Natural killer cell treated with Interleukin-12 subunit alpha and Interleukin-12 subunit beta and Interleukin-15 and Interleukin-18, amount 100 ng/mL, for 72 hours (primary cell): Measurements from ENCODE around the gene ZBBX. TPM values are rescaled to one million over a fixed set of nuclear protein-coding genes. Genes with fewer than 3 reads are reported as not detected.
"Not testable (repeated sequence)": the region's sequence is repeated elsewhere in the genome, so short reads cannot be mapped to it uniquely, and the experiment has no call there.

ENCODE experiments used
- ATAC-seq, 2 donors: fragments of 150-1000 bp; cut with Tn5 transposase in 1 of 2; sonication (Bioruptor Pico), chemical (Tn5 transposase) in 1 of 2; 2 replicates each; pipeline ENCODE4 v1.10.0; 2021
- DNase-seq: peaks from one replicate; pipeline ENCODE4 v3.0.0; 2022; ENCODE audit warnings: low spot score
- H3K27ac Mint-ChIP-seq, 2 donors: 1 replicate in 1 of 2; 2 replicates in 1 of 2; pipeline ENCODE4 v1.8.0; 2022; ENCODE audit warnings: mixed read lengths in 2 of 2, mild to moderate bottlenecking in 1 of 2, moderate library complexity in 1 of 2
- H3K27me3 Mint-ChIP-seq, 2 donors: 1 replicate in 1 of 2; 2 replicates in 1 of 2; pipeline ENCODE4 v1.8.0; 2022; ENCODE audit warnings: mixed read lengths in 2 of 2
- H3K36me3 Mint-ChIP-seq: one replicate; pipeline ENCODE4 v1.8.0; 2022; ENCODE audit warnings: mixed read lengths
- H3K4me1 Mint-ChIP-seq, 2 donors: 1 replicate in 1 of 2; 2 replicates in 1 of 2; pipeline ENCODE4 v1.8.0; 2022; ENCODE audit warnings: low read depth in 2 of 2, mixed read lengths in 2 of 2, mild to moderate bottlenecking in 1 of 2
- H3K4me3 Mint-ChIP-seq: one replicate; pipeline ENCODE4 v1.8.0; 2022; ENCODE audit warnings: mixed read lengths
- H3K9me3 Mint-ChIP-seq: 2 replicates; pipeline ENCODE4 v1.8.0; 2022; ENCODE audit warnings: mixed read lengths
- total RNA-seq, 2 donors: library from RNA; stranded (reverse); gene quantifications; one replicate each; pipeline ENCODE4 v1.2.3, GENCODE V29; 2022

The ZBBX gene, protein sequence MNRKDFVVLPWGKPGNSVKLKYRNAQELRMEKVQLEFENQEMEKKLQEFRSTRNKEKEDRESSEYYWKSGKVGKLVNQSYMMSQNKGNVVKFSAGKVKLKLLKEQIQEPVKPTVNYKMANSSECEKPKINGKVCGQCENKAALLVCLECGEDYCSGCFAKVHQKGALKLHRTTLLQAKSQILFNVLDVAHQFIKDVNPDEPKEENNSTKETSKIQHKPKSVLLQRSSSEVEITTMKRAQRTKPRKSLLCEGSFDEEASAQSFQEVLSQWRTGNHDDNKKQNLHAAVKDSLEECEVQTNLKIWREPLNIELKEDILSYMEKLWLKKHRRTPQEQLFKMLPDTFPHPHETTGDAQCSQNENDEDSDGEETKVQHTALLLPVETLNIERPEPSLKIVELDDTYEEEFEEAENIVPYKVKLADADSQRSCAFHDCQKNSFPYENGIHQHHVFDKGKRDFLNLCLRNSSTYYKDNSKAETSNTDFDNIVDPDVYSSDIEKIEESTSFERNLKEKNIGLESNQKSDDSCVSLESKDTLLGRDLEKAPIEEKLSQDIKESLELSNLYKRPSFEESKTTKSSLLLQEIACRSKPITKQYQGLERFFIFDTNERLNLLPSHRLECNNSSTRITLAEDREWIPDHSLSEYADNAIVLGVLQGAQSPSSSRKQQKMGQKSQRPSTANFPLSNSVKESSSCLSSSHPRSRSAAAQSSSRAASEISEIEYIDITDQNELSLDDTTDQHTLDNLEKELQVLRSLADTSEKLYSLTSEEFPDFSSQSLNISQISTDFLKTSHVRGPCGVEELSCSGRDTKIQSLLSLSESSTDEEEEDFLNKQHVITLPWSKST
- not detected for total RNA-seq

- Mint-ChIP-seq H3K4me1 (peaks cover 0 to 9% of the 10 kb centered on the region in 2 donors), H3K9me3 (no peaks in the 10 kb centered on the region), H3K4me3 (peak within 1 kb of the TSS; percentile 47), H3K36me3 (no peaks in the 10 kb centered on the region), H3K27ac (no peak within 1 kb of the TSS), H3K27me3 (peaks cover 7 to 10% of the 10 kb centered on the region in 2 donors)
- DNase-seq, result peak; percentile 80
- ATAC-seq, result peak; percentile 92 to 93
Measured at GRCh38 chr3:167380004-167380689, at the start of gene ZBBX. Gene ZBBX (minus strand): TSS chr3:167380297. CDS start chr3:167372901, 7,396 bp downstream.

DNA sequence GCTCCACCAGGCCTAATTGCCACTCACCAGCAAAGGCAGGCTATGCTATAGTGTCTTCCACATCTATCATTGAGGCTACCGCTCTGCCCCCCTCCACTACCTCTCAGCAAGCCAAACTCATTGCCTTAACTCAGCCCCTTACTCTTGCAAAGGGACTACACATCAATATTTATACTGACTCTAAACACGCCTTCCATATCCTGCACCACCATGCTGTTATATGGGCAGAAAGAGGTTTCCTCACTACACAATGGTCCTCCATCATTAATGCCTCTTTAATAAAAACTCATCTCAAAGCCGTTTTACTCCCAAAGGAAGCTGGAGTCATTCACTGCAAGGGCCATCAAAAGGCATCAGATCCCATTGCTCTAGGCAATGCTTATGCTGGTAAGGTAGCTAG lies 46.9 kb upstream of the ZBBX start:
- not testable (repeated sequence) for ATAC-seq, H3K27ac Mint-ChIP-seq, H3K9me3 Mint-ChIP-seq, DNase-seq, H3K4me3 Mint-ChIP-seq, H3K4me1 Mint-ChIP-seq, H3K36me3 Mint-ChIP-seq
- peaks cover 0 to 11% of the 10 kb centered on the region in 2 donors for H3K27me3 Mint-ChIP-seq

DNA sequence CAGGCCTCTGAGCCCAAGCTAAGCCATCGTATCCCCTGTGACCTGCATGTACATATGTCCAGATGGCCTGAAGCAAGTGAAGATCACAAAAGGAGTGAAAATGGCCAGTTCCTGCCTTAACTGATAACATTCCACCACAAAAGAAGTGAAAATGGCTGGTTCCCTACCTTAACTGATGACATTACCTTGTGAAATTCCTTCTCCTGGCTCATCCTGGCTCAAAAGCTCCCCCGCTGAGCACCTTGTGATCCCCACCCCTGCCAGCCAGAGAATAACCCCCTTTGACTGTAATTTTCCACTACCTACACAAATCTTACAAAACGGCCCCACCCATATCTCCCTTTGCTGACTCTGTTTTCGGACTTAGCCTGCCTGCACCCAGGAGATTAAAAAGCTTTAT lies 42.3 kb upstream of the ZBBX start:
- not testable (repeated sequence) for H3K36me3 Mint-ChIP-seq, H3K9me3 Mint-ChIP-seq, H3K4me1 Mint-ChIP-seq, ATAC-seq, H3K27ac Mint-ChIP-seq, H3K4me3 Mint-ChIP-seq, DNase-seq
- H3K27me3 Mint-ChIP-seq, result peaks cover 0 to 11% of the 10 kb centered on the region in 2 donors

DNA sequence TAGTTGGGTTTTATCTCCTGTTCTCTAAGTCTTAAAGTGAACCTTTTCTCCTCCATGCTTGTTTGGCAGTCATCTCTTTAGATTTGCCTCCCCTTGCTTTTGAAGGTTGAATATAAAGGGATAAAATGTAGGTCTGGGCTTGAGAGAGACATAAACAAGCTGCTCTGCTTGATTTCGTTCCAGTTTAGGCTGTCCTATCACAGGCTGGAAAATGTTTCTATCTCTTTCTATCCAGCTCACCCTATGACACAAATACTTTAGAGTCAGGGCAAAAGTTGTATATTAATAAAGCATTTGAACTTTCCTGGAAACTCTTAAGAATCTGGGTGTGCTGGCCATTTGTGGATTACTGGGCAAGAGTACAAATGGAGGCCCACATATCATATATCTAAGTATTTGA lies 29.5 kb upstream of the ZBBX start:
- ATAC-seq (no peak), DNase-seq (no peak)
- Mint-ChIP-seq H3K9me3 (no peaks in the 10 kb centered on the region), H3K36me3 (no peaks in the 10 kb centered on the region), H3K27ac (no peak overlapping the region), H3K4me1 (no peaks in the 10 kb centered on the region), H3K27me3 (peaks cover 0 to 1% of the 10 kb centered on the region in 2 donors), H3K4me3 (no peak overlapping the region)

GRCh38 chr3:167406876-167407492 lies 26.9 kb upstream of the ZBBX start:
- H3K9me3 Mint-ChIP-seq, result no peaks in the 10 kb centered on the region
- ATAC-seq (no peak), DNase-seq (no peak)
- H3K36me3 Mint-ChIP-seq, result no peaks in the 10 kb centered on the region
- no peak overlapping the region for H3K27ac Mint-ChIP-seq
- H3K4me1 Mint-ChIP-seq, result no peaks in the 10 kb centered on the region
- no peaks in the 10 kb centered on the region for H3K27me3 Mint-ChIP-seq
- H3K4me3 Mint-ChIP-seq, result no peak overlapping the region

DNA sequence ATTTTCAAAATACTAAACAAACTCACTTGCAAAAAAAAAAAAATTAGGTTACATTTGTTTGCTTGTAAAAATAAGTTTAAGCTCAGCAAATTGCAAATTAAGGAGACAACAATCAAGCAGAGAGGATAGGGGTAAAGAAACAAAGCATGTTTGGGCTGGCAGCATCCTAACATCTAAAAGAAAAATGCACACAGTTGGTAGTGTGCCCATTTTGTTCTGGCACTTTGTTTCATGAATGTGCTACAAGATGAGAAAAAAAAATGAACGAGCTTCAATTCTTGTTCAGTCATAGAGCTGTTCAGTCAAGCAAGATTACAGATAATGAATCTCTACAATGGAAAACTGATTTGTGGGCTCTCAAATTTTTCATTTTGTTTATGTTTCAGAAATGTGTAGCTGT lies 17.7 kb upstream of the ZBBX start:
- ATAC-seq, result no peak
- no peak for DNase-seq
- Mint-ChIP-seq H3K27me3 (peaks cover 2 to 9% of the 10 kb centered on the region in 2 donors), H3K4me1 (no peaks in the 10 kb centered on the region), H3K27ac (no peak overlapping the region), H3K9me3 (peaks cover 4% of the 10 kb centered on the region), H3K36me3 (no peaks in the 10 kb centered on the region), H3K4me3 (no peak overlapping the region)

GRCh38 chr3:167396075-167396474 lies 16.0 kb upstream of the ZBBX start:
- no peaks in the 10 kb centered on the region for H3K36me3 Mint-ChIP-seq
- H3K27ac Mint-ChIP-seq, result no peak overlapping the region
- DNase-seq (no peak), ATAC-seq (no peak)
- peaks cover 8 to 13% of the 10 kb centered on the region in 2 donors for H3K27me3 Mint-ChIP-seq
- peaks cover 4% of the 10 kb centered on the region for H3K9me3 Mint-ChIP-seq
- H3K4me3 Mint-ChIP-seq, result no peak overlapping the region
- H3K4me1 Mint-ChIP-seq, result no peaks in the 10 kb centered on the region

DNA sequence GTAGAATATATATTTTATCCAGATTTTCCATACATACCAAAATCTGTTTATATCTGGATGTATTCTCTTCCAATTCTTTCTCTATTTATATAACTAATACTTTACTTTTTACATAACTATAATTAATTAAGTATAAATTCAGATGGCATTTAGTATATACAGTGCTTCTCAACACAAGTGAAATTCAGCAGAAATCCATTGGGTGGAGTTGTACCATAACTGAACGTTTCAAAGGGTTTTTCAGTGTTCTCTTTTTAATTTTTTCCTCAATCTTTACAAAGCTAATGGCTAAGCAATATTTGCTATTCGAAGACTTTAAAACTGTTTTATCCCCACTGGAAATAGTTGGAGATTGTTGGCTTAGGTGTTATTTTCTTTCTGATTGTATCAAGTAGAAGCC lies 13.9 kb upstream of the ZBBX start:
- H3K4me3 Mint-ChIP-seq, result no peak overlapping the region
- no peaks in the 10 kb centered on the region for H3K36me3 Mint-ChIP-seq
- no peak overlapping the region for H3K27ac Mint-ChIP-seq
- H3K27me3 Mint-ChIP-seq, result peaks cover 8 to 11% of the 10 kb centered on the region in 2 donors
- H3K9me3 Mint-ChIP-seq, result no peaks in the 10 kb centered on the region
- no peaks in the 10 kb centered on the region for H3K4me1 Mint-ChIP-seq
- DNase-seq (no peak), ATAC-seq (no peak)

GRCh38 chr3:167382155-167382554 lies 2.1 kb upstream of the ZBBX start:
- ATAC-seq (no peak), DNase-seq (no peak)
- H3K4me3 Mint-ChIP-seq, result no peak overlapping the region
- H3K36me3 Mint-ChIP-seq, result no peaks in the 10 kb centered on the region
- no peaks in the 10 kb centered on the region for H3K9me3 Mint-ChIP-seq
- no peak overlapping the region for H3K27ac Mint-ChIP-seq
- H3K27me3 Mint-ChIP-seq, result peaks cover 10 to 13% of the 10 kb centered on the region in 2 donors
- H3K4me1 Mint-ChIP-seq, result peaks cover 0 to 9% of the 10 kb centered on the region in 2 donors

DNA sequence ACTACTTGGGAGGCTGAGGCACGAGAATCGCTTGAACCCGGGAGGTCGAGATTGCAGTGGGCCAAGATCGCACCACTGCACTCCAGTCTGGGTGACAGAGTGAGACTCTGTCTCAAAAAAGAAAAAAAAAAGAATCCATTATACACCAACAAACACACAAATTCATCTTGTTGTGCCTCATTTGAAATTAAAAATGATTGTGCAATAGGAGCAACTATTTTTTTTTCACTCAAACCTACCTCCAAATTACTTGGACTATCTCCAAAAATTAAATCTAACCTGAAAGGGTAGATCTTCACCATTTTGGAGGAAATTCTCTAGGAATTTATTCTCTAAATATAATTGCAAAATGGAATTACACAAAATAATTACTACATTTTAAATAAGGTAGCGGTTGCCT lies 4.6 kb downstream of the ZBBX start:
- Mint-ChIP-seq H3K27me3 (peaks cover 0 to 12% of the 10 kb centered on the region in 2 donors), H3K27ac (no peak overlapping the region), H3K4me1 (peaks cover 0 to 9% of the 10 kb centered on the region in 2 donors), H3K4me3 (no peak overlapping the region), H3K36me3 (no peaks in the 10 kb centered on the region), H3K9me3 (no peaks in the 10 kb centered on the region)
- no peak for ATAC-seq
- no peak for DNase-seq

DNA sequence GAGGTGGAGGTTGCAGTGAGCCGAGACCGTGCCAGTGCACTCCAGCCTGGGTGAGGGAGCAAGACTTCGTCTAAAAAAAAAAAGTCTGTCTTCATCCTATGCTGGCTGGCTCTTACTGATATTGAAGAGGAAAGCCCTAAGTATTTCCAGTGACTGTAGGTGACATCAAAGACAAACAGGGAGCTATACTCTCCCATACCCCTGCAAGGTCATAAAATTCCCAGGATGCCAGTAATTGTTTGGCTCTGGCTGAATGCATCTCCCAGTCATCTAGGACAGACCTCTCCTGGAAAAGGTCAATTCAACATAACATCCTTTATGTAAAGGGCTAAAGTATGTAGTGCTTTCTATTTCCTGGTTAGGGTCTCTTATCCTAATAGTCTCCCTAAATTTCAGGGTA lies 8.0 kb downstream of the ZBBX start:
- ATAC-seq (no peak), DNase-seq (no peak)
- no peaks in the 10 kb centered on the region for H3K36me3 Mint-ChIP-seq
- H3K4me3 Mint-ChIP-seq, result no peak overlapping the region
- H3K27ac Mint-ChIP-seq, result no peak overlapping the region
- no peaks in the 10 kb centered on the region for H3K4me1 Mint-ChIP-seq
- H3K9me3 Mint-ChIP-seq, result no peaks in the 10 kb centered on the region
- H3K27me3 Mint-ChIP-seq, result peaks cover 8 to 13% of the 10 kb centered on the region in 2 donors

GRCh38 chr3:167361948-167362347 lies 18.1 kb downstream of the ZBBX start:
- no peak overlapping the region for H3K27ac Mint-ChIP-seq
- H3K27me3 Mint-ChIP-seq, result no peaks in the 10 kb centered on the region
- DNase-seq, result no peak
- H3K9me3 Mint-ChIP-seq, result peaks cover 2% of the 10 kb centered on the region
- no peak for ATAC-seq
- H3K4me3 Mint-ChIP-seq, result no peak overlapping the region
- no peaks in the 10 kb centered on the region for H3K4me1 Mint-ChIP-seq
- H3K36me3 Mint-ChIP-seq, result no peaks in the 10 kb centered on the region

- H3K4me3 Mint-ChIP-seq, result no peak overlapping the region
- DNase-seq, result no peak
- H3K27ac Mint-ChIP-seq, result no peak overlapping the region
- H3K9me3 Mint-ChIP-seq, result peaks cover 5% of the 10 kb centered on the region
- H3K36me3 Mint-ChIP-seq, result no peaks in the 10 kb centered on the region
- no peak for ATAC-seq
- H3K27me3 Mint-ChIP-seq, result no peaks in the 10 kb centered on the region
- H3K4me1 Mint-ChIP-seq, result no peaks in the 10 kb centered on the region
Measured at GRCh38 chr3:167361306-167361705, 18.8 kb downstream of the ZBBX start.
